Cortex of kidney (tissue), 1 donor: ENCODE data around the gene ADGRL1.
"Not testable (repeated sequence)": the region's sequence is repeated elsewhere in the genome, so short reads cannot be mapped to it uniquely, and the experiment has no call there.

ENCODE experiments used
- DNase-seq: peaks from one replicate; lab custom pipeline; 2025; lab: John Stamatoyannopoulos, UW

The ADGRL1 gene

DNA sequence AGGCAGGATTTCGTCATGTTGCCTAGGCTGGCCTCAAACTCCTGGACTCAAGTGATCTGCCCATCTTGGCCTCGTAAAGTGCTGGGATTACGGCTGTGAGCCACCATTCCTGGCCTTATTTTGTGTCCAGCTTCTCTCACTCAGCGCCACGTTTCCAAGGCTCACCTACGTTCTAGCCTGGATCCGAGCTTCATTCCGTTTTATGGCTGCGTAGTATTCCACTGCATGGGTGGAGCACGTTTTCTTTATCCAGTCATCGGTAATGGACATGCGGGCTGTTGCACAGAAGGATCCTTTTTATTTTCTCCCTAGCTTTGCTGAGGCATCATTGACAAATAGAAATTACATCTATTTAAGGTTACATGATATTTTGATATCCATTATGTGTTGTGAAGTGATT, 16.6 kb downstream of the ADGRL1 start:
- no peak for DNase-seq

DNA sequence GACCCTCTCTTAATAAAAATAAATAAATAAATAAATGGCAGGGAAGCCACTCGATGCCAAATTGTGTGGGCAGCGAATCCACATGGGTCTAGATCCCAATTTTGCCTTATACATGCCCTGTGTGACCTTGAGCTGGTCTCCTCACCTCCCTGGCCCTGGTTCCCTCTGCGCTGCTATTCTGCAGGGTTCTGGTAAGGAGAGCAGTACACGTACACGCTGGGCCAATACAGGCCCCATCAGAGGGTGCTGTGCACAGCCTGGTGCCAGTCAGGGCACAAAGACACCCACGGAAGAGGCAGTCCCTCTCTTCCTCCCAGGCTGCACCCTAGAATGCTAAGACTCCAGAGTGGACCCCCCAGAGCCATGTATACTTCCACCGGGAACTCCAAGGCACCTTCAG, 17.9 kb downstream of the ADGRL1 start:
- not testable (repeated sequence) for DNase-seq

DNA sequence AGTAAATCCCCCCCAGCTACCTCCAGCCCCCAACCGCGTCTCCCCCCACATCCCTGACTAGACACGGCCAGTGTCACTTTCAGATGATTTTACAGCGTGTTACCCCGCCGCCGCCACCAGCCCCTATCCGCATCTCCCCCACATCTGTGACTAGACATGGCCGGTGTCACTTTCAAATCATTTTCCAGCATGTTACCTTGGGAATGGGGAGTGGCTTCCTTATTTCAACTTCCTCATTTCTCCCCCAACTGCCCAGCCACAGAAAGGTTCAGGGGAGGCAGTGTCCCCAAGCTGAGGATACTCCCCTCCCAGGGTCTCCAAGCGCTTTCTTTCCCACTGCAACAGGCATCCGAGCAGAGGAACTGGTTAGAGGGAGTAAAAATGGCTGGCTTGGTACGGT, 18.4 kb downstream of the ADGRL1 start:
- no peak for DNase-seq

DNA sequence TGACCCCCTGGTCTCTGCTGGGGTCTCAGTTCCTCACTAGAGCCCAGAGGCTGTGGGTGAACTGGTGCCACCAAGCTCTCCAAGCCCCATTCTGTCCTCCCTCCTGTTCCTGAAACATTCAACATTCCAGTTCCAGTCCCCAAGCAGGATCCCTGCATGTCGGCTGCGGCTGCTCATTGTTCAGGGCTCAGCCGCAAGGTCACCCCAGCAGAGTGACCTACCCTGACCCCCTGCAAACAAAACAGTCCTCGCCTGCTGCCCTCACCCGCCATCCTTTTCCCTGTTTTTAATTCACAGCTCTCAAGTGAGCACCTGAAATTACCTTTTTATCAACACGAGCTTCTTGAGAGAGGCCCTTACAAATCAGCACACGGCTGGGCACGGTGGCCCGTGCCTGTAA, 19.3 kb downstream of the ADGRL1 start:
- not testable (repeated sequence) for DNase-seq

DNA sequence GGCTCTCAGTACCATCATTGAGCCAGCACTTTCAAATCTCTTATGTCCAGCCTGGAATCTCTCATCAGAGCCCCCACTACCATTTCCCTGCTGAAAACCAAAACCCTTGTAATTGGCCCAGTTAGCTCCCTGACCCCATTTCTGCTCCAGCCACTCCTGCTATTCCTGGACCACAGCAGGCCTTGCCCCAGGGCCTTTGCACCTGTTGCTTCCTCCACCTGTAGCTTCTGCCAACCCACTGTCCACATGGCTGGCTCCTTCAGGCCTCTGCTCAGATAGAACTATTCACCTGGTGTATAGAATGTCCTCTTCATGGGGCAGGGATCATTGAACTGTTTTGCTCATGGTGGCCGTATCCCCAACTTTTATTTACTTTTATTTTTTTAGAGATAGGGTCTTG, 20.3 kb downstream of the ADGRL1 start:
- not testable (repeated sequence) for DNase-seq

- DNase-seq = no peak
These were observed 20.8 kb downstream of the ADGRL1 start for GRCh38 chr19:14185158-14185557.

DNA sequence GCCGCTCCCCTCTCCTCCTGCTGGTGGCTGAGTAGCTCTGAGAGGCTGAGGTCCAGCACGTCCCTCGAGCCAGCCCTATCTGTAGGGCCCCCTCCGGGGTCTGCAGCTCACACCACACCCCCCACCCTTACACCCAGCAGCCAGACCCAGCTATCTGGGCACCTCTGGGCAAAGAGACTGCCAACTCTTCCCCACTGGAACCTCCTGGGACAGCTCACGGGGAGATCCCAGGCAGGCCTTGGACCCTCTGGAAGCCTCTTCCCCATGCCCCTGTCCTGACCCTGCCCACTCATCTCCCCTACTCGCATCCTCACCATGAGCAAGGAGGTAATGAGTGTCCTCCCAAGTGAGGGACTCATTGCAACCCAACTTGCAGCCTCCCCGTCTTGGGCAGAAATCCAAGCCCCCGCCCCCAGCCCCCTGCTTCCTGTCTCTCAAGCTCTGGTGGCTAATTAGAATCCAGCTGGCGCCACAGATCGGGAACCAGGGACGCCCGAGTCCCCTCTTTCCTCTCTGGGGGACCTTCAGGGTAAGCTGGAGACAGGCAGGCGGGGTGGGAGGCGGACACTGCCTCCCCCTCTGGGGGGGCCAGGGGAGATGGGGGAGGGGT, 22.1 kb downstream of the ADGRL1 start:
- no peak for DNase-seq

GRCh38 chr19:14182476-14182875, 23.5 kb downstream of the ADGRL1 start:
- no peak for DNase-seq

DNA sequence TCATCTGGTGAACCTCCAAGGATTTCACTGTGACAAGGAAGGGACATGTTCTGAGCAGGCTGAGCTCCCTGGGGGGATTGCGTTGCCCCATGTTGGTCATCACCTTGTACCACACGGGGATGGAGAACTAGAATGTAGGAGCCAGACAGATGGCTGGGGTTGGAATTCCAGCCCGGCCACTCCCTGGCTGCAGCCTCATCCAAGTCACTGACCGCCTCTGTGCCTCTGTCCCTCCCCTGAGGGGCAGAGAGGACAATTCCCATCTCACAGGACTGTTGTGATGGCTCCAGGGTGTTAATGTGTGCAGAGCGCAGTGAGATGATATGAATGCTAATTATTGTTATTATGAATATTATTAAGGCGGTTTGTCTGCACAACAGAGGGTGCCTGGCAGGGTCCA, 24.1 kb downstream of the ADGRL1 start:
- DNase-seq = no peak

DNA sequence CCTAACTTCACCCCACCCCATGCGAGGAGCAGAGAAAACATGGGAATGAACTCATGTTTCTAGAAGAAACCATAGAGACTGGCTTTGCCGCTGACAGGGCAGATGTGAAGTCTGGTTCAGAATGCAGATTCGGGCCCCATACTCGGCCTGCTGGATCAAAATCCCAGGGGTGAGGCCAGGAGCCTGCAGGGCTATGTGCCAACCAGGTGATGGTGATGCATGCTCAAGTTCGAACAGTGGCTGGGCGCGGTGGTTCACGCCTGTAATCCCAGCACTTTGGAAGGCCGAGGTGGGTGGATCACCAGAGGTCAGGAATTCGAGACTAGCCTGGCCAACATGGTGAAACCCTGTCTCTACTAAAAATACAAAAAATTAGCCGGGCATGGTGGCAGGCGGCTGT, 24.8 kb downstream of the ADGRL1 start:
- DNase-seq = not testable (repeated sequence)

- DNase-seq = no peak
These were observed 28.4 kb downstream of the ADGRL1 start for GRCh38 chr19:14177496-14178074.

DNA sequence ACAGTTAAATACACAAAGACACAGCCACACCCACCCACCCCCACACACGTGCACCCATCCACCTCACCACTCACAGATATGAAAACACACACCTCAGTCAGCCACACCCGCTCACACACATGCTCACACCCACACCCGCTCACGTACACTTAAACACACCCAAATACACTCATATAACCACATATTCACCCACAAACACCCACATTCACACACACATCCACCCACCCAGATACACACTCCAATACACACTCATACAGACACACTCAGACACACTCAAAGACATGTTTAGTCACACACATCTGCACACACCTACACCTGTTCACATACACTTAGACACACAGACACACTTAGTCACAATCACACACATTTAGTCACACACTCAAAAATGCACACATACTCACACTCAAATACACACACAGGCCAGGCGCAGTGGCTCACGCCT, 30.6 kb downstream of the ADGRL1 start:
- DNase-seq = no peak

DNA sequence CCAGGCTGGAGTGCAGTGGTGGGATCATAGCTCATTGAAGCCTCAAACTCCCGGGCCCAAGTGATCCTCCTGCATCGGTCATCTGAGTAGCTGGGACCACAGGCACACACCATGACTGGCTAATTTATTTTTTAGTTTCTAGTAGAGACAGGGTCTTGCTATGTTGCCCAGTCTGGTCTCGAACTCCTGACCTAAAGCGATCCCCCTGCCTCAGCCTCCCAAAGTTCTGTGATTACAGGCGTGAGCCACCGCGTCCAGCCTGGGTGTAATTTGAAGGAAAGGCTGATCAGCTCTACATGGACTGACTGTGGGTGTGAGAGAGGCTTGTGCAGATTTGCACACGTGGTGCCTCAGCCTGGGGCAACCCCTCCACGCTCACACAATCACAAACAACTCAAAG, 31.1 kb downstream of the ADGRL1 start:
- DNase-seq = no peak

- no peak for DNase-seq
These were observed 37.0 kb downstream of the ADGRL1 start for GRCh38 chr19:14168993-14169392.

GRCh38 chr19:14168259-14168972, 37.6 kb downstream of the ADGRL1 start:
- DNase-seq = no peak

DNA sequence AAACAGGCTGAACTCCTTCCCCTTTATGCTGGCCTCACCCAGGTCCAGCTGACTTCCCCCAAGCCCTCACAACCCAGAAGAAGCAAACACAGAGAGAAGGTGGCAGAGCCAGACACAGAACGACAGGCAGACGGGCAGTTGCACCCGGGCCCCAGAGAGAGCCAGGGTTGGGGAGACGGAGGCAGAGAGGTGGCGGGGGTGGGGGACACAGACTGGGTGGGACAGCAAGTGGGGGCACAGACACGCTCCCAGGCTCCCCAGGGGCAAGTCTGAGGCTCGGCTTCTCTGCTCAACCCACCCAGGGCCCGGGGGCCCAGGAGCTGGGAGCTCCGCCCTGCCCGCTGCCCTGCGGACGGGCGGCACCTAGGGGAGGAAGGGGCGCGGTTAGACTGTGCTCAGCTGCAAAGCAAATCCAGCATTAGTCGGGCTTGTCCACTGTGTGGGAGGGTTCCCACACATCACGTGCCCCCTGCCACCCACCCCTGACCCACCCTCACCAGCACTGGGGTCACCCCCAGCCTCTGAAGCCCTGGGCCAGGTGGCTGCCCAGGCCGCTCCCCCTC, 38.3 kb downstream of the ADGRL1 start:
- DNase-seq = no peak

DNA sequence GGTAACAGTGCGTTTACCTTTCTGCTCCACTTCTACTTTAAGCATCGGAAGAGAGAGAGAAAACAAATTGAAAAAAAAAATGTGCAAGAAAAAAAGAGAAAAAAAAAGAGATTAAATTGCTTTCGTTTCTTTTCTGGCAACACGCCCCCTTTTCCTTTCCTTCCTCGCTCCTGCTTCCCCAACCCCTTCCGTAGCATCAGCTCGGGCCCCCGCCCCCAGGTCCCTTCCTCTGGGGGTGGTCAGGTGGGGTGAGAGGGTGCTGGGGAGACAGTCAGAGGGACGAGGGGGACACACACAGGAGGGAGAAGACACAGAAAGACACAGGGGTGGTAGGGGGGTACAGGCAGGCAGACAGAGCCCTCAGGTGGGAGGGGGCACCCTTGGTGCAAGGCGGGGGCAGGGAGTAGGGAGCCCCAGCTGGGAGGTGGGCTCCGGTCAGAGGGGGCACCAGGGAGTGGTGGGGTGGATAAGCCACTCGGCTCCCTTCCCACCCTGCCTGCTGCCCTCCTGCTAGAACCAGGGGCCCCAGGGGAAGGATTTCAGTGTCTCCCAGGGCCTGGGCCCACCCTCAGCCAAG, 38.9 kb downstream of the ADGRL1 start:
- DNase-seq = no peak

DNA sequence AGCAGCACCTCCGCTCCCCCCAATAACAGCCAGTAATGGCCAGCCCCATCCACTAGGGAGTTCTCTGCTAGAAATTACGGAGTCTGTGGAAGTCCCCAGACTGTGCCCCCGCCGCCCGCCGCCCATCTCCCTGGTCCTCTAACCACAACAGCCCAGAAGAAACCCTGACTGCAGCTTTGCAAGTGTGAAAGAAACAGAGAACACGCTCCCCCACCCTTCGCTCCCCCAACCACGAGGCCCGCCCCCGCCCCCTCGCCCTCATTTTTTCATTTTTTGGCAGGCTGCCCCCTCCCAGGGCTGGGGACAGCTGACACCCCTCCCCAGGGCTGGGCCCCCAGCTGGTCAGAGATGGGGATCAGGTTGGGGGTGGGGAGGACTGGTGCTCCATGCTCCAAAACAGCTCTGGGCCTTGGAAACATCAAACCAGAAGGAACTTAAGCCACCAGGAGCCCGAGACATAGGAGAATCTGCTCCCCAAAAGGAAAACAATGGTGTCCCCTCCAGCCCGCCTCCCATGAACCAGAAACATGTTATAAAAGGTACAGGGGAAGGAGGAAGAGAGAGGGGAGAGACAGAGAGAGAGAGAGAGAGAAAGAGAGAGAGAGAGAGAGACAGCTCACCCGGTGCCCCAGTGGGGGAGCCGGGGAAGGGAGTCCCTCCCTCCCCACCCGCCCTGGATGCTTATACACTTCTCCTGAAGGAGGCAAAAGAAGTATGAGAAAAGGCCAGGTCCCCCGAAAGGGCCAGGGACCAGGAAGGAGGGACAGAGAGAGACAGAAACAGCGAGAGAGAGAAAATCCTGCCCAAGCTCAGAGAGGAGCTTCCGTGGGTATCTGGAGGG, 39.8 kb downstream of the ADGRL1 start:
- no peak for DNase-seq

DNA sequence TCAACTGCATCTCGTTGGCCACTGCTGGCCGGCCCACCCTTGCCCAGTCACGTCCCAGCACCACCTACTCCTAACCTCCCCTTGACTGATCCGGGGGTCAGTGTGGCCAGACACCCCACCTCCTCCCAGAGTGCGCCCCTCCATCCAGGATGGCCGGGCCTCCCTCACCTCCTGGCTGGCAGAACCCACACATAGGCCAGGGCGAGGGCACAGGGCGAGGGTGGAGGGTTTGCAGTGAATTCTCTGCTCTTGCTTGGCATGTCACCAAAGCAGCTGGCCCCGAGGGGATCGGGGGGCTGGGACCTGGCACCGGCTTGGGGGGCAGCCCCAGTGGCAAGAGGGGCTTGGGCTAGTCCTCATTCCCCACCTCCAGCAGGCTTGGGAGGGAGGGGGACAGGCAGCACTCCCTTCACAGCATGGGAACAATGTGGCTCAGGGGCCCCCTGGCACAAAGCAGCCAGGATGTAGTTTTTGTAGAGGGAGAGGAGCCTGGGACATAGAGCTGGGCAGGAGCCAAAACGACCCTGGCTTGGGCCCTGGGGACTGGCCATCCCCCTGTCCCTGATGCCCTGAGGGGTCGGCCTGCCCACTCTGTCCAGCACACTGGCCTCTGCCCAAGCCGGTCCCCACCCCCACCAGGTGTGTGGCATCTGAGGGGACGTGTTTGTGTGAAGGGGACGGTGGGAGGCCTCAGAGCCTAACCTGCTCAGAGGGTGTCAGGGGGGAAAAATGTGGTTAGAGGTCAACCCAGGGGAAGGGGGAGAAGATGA, 41.1 kb downstream of the ADGRL1 start:
- no peak for DNase-seq

DNA sequence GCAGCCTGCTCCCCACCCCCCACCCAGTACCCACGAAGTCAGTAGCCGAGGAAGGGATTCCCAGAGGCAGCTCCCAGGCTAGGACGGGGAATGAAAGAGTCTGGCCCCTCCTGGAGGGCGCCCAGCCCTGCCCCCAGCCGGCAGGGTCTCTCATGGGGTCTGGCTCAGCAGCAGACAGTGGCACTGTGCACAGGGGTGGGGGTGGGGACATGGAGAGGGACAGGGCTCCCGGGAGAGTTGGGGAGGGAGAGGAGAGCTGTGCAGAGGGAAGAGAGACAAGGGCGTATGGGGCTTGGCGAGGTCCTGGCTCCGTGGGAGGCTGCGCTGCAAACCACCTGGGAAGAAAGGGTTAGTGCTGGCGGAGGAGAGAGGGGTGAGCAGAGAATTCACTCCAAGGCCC, 41.9 kb downstream of the ADGRL1 start:
- no peak for DNase-seq

DNA sequence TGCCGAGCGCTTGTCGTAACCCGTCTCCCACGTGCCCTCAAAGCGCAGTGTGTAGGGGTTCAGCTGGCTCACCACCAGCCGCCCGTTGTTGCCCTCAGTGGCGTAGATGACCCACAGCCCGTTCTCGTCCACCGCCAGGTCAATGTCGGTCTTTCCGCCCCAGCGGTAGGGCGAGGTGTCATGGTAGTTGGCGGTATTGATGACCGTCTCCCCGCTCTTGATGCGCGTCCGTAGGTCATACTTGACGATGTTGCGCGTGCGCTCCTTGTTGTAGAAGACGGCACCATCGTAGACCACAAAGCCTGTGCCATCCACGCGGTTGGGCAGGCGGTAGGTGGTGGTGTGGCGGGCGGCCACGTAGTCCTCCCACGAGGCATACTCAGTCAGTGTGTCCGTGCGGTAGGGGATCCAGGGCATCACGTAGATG, 43.1 kb downstream of the ADGRL1 start:
- no peak for DNase-seq
